Activated gamma-delta T cell (primary cell): ENCODE measurements around the gene ANGPTL3.
"Not testable (repeated sequence)": the region's sequence is repeated elsewhere in the genome, so short reads cannot be mapped to it uniquely, and the experiment has no call there.

Experiments used
- DNase-seq: peaks from one replicate; lab custom pipeline; 2025; lab: John Stamatoyannopoulos, UW
- total RNA-seq, 2 donors: gene quantifications; one replicate each; lab custom pipeline; 2026; lab: John Stamatoyannopoulos, UW

ANGPTL3 gene
- total RNA-seq = 0 reads per million in 2 donors

DNA sequence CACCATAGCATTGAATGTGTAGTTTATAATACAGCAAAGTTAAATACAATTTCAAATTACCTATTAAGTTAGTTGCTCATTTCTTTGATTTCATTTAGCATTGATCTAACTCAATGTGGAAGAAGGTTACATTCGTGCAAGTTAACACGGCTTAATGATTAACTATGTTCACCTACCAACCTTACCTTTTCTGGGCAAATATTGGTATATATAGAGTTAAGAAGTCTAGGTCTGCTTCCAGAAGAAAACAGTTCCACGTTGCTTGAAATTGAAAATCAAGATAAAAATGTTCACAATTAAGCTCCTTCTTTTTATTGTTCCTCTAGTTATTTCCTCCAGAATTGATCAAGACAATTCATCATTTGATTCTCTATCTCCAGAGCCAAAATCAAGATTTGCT is at the start of gene ANGPTL3:
Gene ANGPTL3 (plus strand): TSS at position 240 of the 400 bp plus-strand sequence. CDS start 47 bp downstream, at position 287.
- no peak for DNase-seq

- no peak for DNase-seq
Measured at GRCh38 chr1:62561306-62561705, 36.0 kb upstream of the ANGPTL3 start.

- DNase-seq = not testable (repeated sequence)
Measured at GRCh38 chr1:62567182-62567581, 30.1 kb upstream of the ANGPTL3 start.

DNA sequence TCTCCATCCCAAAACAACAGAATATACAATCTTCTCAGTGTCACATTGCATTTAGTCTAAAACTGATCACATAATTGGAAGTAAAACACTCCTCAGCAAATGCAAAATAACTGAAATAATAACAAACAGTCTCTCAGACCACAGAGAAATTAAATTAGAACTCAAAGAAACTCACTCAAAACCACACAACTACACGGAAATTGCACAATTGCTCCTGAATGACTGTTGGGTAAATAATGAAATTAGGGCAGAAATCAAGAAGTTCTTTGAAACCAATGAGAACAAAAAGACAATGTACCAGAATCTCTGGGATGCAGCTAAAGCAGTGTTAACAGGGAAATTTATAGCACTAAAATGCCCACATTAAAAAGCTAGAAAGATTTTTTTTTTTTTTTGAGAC is 29.4 kb upstream of the ANGPTL3 start:
- not testable (repeated sequence) for DNase-seq

DNA sequence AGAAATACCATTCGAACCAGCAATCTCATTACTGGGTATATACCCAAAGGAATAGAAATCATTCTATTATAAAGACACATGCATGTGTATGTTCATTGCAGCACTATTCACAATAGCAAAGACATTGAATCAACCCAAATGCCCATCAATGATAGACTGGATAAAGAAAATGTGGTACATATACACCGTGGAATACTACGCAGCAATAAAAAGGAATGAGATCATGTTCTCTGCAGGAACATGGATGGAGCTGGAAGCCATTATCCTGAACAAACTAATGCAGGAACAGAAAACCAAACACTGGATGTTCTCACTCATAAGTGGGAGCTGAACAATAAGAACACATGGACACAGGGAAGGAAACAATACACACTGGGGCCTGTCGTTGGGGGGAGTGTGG is 25.8 kb upstream of the ANGPTL3 start:
- DNase-seq = not testable (repeated sequence)

DNA sequence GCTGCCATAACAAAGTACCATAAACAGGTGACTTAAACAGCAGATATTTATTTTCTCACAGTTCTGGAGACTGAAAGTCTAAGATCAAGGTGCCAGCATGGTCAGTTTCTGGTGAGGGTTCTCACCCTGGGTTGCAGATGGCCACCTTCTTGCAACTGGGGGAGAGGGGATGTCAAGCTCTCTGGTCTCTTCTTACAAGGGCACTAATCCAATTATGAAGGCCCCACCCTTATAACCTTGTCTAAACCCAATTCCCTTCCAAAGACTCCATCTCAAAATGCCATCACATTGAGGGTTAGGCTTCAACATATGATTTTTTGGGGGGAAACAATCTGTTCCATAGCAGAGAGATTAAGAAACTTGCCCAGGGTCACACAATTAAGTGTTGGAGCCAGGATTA is 24.8 kb upstream of the ANGPTL3 start:
- DNase-seq = no peak

DNA sequence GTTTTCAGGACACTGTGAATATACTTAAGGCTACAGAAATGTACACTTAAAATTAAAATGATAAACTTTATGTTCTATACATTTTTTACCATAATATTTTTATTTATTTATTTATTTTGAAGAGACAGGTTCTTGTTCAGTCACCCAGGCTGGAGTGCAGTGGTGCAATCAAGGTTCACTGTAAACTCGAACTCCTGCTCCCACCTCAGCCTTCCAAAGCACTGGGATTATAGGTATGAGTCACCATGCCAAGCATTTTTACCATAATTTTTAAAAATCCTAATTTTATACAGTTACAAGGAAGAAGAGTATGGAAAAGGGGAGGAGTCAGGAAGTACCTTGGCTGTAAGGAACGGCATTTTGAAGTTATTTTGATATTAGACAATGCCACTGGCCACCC is 23.6 kb upstream of the ANGPTL3 start:
- DNase-seq = no peak

DNA sequence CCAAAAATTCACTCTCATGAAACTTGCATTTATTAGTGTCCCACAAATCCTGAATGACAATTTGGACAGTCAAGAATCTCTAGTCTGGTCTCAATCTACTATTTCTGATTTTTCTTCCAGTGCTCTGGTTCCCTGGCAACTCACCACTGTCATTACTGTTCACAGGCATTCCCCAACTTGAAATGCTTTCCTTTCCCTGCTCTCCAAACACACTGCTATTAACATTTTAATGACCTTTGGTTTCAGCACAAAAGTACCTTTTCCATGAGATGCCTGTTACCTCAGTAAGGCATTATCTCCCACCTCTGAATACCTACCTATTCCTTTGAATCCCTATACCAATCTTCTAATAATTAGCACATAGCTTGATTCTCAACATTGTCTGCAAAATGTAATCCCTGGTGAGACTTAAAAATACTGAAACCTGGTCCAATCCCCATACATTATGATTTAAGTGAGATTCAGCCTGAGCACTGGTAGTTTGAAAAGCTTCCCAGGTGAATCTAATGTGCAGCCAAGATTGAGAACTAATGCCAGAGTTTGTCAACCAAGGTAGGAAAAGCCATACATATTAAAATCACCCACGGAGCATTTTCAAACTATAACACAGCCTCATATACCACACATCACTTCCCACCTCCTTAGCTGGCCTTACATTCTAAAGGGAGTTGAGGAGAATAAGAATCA is 11.7 kb upstream of the ANGPTL3 start:
- DNase-seq = no peak

DNA sequence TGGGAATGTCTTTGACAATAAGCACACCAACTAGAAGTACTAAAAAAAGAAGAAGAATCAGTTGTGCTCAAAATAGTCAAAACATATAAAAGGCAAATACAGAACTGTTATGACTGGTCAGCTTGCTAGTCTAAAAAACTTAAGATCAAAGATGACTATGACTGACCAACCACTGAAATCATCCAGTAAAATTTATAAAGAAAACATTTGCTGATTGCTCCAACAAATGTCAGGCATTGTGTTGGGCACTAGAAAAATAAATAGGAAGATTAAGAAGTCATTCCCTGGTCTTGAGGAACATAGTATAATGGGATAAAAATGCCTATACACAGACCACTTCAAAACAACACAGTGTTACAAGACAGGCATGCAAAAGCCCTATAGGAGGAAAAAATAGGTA is 9.3 kb upstream of the ANGPTL3 start:
- no peak for DNase-seq

DNA sequence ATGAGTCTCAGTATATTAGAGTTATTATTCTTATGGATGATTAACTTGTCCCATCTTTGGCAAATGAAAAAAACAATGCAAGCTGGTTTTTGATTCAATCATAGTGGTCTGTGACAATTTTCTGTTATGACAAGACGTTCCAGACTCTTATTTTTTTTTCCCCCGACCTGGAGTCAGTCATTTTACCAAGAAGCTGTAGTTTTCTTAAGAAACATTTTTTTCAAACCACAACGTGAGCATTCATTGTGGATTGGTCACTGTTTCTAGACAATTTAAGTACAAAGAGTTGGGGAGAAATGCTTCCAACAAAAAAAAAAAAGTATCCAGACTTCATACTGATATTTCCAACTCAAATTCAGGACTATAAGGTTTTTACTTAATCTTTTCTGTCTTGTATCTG is 8.0 kb upstream of the ANGPTL3 start:
- no peak for DNase-seq

DNA sequence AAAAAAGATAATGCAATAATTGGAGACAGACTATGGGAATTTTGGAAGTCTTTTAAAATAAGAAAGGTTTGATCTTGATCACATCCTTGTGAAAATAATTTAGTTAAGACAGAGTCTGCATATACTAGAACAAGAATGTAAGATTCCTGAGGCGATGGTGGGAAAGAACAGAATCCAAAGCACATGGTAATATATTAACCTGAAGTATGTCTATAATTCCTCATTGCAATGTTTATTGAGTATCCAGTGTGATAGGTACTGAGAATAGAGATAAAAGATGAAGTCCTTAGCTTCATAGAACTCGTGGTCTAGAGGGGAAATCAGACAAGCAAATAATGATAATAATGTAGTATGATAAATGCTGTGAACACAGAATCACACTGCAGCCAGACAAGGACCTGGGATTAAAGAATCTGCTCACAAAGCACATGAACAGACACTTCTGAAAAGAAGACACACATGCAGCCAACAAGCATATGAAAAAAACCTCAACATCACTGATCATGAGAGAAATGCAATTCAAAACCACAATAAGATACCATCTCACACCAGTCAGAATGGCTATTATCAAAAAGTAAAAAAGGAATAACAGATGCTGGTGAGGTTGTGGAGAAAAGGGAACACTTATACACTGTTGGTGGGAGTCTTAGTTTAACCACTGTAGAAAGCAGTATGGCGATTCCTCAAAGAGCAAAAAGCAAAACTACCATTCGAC is 6.9 kb upstream of the ANGPTL3 start:
- DNase-seq = no peak

DNA sequence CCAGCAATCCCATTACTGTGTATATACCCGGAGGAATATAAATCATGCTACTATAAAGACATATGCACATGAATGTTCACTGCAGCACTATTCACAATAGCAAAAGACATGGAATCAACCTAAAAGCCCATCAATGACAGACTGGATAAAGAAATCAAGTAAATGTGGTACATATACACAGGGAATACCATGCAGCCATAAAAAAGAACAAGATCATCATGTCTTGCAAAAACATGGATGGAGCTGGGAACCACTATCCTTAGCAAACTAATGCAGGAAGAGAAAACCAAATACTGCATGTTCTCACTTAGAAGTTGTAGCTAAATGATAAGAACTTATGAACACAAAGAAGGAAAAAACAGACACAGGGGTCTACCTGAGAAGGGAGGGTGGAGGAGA is 6.4 kb upstream of the ANGPTL3 start:
- DNase-seq = no peak

- DNase-seq = no peak
Measured at GRCh38 chr1:62593825-62594394, 3.4 kb upstream of the ANGPTL3 start.

- no peak for DNase-seq
Measured at GRCh38 chr1:62595647-62596046, 1.7 kb upstream of the ANGPTL3 start.

GRCh38 chr1:62599044-62599443 is 1.7 kb downstream of the ANGPTL3 start:
- no peak for DNase-seq

DNA sequence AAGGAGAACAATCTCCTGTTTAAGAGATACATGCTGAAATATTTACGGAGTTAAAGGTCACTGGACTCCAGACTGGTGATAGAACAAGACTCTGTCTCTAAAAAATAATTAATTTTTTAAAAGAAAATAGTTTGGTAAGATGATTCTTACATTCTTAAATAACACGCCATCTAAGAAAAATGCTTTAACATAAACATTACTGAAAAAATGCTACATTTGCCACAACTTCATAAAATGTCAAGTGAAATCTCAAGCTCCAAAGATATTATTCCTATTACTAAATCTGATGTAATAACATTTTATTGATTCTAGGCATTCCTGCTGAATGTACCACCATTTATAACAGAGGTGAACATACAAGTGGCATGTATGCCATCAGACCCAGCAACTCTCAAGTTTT is 4.1 kb downstream of the ANGPTL3 start:
- DNase-seq = no peak

GRCh38 chr1:62608905-62609304 is 11.6 kb downstream of the ANGPTL3 start:
- DNase-seq = no peak

- DNase-seq = not testable (repeated sequence)
Measured at GRCh38 chr1:62610588-62610987, 13.3 kb downstream of the ANGPTL3 start.

GRCh38 chr1:62612770-62613169 is 15.4 kb downstream of the ANGPTL3 start:
- DNase-seq = no peak

GRCh38 chr1:62613325-62613727 is 16.0 kb downstream of the ANGPTL3 start:
- DNase-seq = no peak

DNA sequence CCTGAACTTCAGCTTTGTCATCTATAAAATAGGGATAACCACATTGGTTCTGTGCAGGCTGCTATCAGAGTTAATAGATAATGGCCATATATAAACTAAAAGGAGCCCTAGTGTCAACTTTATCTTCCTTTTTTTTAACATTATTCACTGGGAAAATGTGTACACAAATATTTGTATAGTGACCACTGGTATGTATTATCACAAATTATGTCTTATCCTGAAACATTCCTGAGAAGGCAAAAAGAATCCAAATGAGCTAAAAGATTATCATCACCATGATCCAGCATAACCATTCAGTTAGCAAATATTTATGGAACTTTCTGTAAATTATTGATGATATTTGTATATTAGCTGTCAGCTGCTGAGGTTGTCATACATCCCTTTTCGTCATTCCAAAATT is 16.6 kb downstream of the ANGPTL3 start:
- no peak for DNase-seq

DNA sequence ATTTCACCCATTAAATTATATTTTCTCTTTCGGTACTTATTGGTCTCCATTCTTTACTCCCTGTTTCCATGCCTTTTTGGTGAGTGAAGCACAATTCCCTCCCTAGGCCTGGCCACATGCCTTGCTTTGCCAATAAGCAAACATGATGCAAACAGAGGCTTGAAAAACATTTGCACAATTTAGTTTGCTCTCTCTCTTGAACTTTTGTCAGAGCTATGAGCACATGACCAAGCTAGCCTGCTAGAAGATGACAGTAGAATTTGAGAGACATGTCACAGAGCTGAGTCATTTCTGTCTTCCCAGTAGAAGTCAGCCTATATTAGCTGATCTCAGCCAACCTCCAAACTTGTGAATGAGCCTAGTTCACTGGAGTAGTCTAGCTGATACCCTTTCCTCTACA is 24.6 kb downstream of the ANGPTL3 start:
- DNase-seq = no peak

GRCh38 chr1:62625415-62625814 is 28.1 kb downstream of the ANGPTL3 start:
- no peak for DNase-seq
